Measurements from ENCODE around the gene SP110.

DNA sequence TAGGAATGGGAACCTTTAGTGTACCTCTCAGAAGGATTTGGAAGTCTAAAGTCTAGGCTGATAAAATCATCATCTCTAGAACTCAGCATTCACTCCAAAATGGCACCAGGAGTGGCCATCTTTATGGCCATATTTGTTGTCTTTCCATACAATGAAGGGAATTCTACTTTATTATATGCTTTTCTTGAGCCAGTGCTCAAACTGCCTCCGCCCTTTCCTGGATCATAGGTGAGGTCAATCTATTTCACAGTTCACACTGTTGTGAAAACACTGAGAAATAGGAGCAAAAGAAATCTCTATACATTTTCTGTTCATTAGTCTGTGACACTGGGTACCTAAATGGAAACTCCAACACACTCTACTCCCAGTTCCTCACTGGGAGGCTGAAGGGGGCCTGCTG lies 55.6 kb downstream of the SP110 start:
- TF ChIP-seq SUZ12 (IDR thresholded peaks at IDR 0.05; ENCODE audit: extremely low read depth, insufficient read depth, insufficient read length) (no peak), ZNF274 (IDR thresholded peaks at IDR 0.05; ENCODE audit: low read depth, low read length) (no peak), YY1 (IDR thresholded peaks at IDR 0.05; ENCODE audit: insufficient read depth, insufficient read length) (no peak)

All from NT2/D1 (cell line).